ENCODE results near the gene GEMIN7.

Gene GEMIN7

GRCh38 chr19:45090034-45090433, 11.0 kb downstream of the GEMIN7 start:
- no peak for DNase-seq (ENCODE audit: low read depth)

- DNase-seq (ENCODE audit: low read depth): no peak
Measured at GRCh38 chr19:45090606-45091005, 11.5 kb downstream of the GEMIN7 start.

GRCh38 chr19:45091031-45091923, 12.2 kb downstream of the GEMIN7 start:
- peak; percentile 89 for DNase-seq (ENCODE audit: low read depth)

- DNase-seq (ENCODE audit: low read depth): peak; percentile 82
Measured at GRCh38 chr19:45092747-45093678, 14.0 kb downstream of the GEMIN7 start, which contains the start of gene PPP1R37. PPP1R37 (plus strand) TSS chr19:45093179; CDS start chr19:45093326, 147 bp downstream.

- no peak for DNase-seq (ENCODE audit: low read depth)
Measured at GRCh38 chr19:45094137-45094536, 15.1 kb downstream of the GEMIN7 start.

GRCh38 chr19:45094707-45095106, 15.6 kb downstream of the GEMIN7 start:
- DNase-seq (ENCODE audit: low read depth): no peak

- DNase-seq (ENCODE audit: low read depth): no peak
Measured at GRCh38 chr19:45095496-45096413, 16.7 kb downstream of the GEMIN7 start.

- no peak for DNase-seq (ENCODE audit: low read depth)
Measured at GRCh38 chr19:45096700-45097099, 17.6 kb downstream of the GEMIN7 start.

GRCh38 chr19:45097450-45097775, 18.4 kb downstream of the GEMIN7 start:
- no peak for DNase-seq (ENCODE audit: low read depth)

- peak; percentile 75 for DNase-seq (ENCODE audit: low read depth)
Measured at GRCh38 chr19:45097776-45098520, 18.9 kb downstream of the GEMIN7 start.

GRCh38 chr19:45098521-45099466, 19.7 kb downstream of the GEMIN7 start:
- DNase-seq (ENCODE audit: low read depth): no peak

GRCh38 chr19:45099467-45100191, 20.6 kb downstream of the GEMIN7 start:
- no peak for DNase-seq (ENCODE audit: low read depth)

GRCh38 chr19:45100201-45100600, 21.1 kb downstream of the GEMIN7 start:
- no peak for DNase-seq (ENCODE audit: low read depth)

- no peak for DNase-seq (ENCODE audit: low read depth)
Measured at GRCh38 chr19:45100846-45101252, 21.8 kb downstream of the GEMIN7 start.

GRCh38 chr19:45101806-45102205, 22.7 kb downstream of the GEMIN7 start:
- no peak for DNase-seq (ENCODE audit: low read depth)

GRCh38 chr19:45102481-45102880, 23.4 kb downstream of the GEMIN7 start:
- DNase-seq (ENCODE audit: low read depth): no peak

GRCh38 chr19:45103156-45103507, 24.1 kb downstream of the GEMIN7 start:
- DNase-seq (ENCODE audit: low read depth): no peak

- DNase-seq (ENCODE audit: low read depth): no peak
Measured at GRCh38 chr19:45103508-45104319, 24.7 kb downstream of the GEMIN7 start.

Measured in GM04503 (cell line).